SK-MEL-5 (cell line): Measurements from ENCODE around the gene TEX36. TPM values are rescaled to one million over a fixed set of nuclear protein-coding genes. Genes with fewer than 3 reads are reported as not detected.
"Not testable (repeated sequence)": the region's sequence is repeated elsewhere in the genome, so short reads cannot be mapped to it uniquely, and the experiment has no call there.

Experiments
- DNase-seq: peaks from one replicate; pipeline ENCODE4 v3.0.0-alpha.2; 2016; ENCODE audit warnings: low read depth, low spot score
- in situ Hi-C: cut with HindIII; loops from 2 replicates; pipeline ENCODE4 v1.10.0; 2016; ENCODE audit warnings: low sequenced_read_pairs, high pct_unique_total_duplicates, low pct_unique_long_range_greater_than_20kb
- polyA plus RNA-seq, 2 experiments: library from polyadenylated mRNA; depleted of rRNA; stranded (reverse); fragments of >200 nt; gene quantifications; 2 replicates each; pipeline ENCODE4 v1.2.3, GENCODE V29; 2015
- total RNA-seq: library from RNA; depleted of rRNA; stranded (reverse); fragments of >200 nt; shearing (Covaris generic); gene quantifications from 2 replicates; pipeline ENCODE4 v1.2.3, GENCODE V29; 2014; rRNA removed

TEX36 gene
- total RNA-seq = not detected in 2 replicates
- polyA plus RNA-seq (2015; cell fraction: cytosol; rRNA removed) = not detected in 2 replicates
- polyA plus RNA-seq (2015; cell fraction: nucleus; rRNA removed) = not detected in 2 replicates

GRCh38 chr10:125683063-125683462, at the start of gene TEX36:
Gene TEX36, minus strand, starts transcription at chr10:125683163. Its CDS starts 174 bp downstream, at chr10:125682989.
- no peak for DNase-seq
- in situ Hi-C loops = no loop called here

GRCh38 chr10:125727436-125727835, 44.5 kb upstream of the TEX36 start:
- in situ Hi-C loops = no loop called here
- DNase-seq = no peak

GRCh38 chr10:125726914-125727313, 44.0 kb upstream of the TEX36 start:
- no peak for DNase-seq
- in situ Hi-C loops = no loop called here

GRCh38 chr10:125722811-125723210, 39.8 kb upstream of the TEX36 start:
- no peak for DNase-seq
- in situ Hi-C loops = no loop called here

DNA sequence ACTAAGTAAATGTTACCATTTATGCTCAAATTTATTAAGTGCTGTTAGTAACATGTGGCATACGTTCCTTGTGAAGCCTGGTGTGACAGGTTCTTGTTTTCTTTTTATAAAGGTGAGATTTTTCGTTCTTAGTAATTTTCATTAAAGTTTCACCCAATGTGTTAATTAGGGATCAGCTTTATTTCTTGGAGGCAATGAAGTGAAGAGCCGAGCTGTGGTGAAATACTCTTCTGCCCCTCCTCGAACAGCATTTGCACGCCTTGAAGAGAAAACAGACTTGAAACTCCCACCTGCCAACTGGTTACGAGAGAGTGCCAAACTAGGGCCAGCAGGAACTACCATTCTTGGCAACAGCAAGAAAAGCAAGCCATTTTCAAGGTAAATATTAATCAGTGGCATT, 38.1 kb upstream of the TEX36 start:
- no peak for DNase-seq
- in situ Hi-C loops = no loop called here

DNA sequence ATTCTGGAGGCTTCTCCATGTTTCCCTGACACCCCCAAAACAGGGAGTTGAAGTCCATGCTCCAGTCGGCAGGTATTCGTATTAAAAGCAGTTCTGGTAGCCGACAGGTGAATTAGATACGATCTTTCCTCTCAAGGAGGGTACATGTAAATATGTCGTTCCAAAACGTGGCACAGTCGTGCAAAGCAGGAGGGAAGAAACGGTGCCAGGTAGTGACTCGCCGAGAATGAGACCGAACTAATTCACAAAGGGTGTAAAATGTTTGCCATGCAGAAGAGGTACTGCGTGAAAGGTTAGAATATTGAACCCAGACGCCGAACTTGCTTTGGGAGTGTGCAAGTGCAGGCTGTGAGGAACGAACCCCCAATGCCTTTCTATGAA, 37.0 kb upstream of the TEX36 start:
- in situ Hi-C loops = no loop called here
- DNase-seq = no peak

DNA sequence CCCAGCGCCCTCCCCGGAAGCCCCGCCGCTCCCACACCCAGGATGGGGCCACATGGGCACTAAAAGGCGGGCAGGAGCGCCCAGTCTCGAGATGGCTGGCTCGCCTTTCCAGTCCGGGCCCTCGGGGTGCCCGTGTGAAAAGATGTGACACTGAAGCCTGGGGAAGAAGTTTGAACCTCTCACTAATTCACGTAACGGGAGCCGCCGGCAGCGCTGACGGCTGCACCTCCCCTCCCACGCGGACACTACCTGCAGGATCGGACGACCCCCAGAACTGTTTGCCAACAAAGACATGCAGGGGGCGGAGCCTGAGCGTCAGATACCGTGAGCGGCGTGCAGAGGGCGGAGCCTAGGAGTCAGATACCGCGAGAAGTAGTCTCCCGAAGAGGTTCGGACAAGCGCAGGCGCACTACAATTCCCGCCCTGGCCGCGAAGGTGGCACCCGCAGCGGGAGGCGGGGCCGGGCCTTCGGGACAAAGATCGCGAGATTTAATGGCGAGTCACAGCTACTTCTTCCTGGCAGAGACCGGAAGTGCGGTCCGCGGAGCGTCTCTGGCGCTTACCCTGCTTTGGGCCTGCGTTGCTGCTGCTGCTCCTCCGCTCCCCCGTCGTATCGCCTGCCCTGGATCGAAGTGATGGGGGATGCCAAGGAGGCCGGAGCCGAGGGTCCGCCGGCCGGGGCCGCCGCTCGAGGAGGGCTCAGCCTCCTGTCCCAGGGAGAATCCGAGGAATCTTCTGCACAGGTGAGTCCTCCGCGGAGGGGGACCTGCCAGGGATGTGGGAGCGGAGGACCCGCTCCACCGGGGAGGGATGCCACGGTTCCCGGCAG, 36.4 kb upstream of the TEX36 start, which contains the start of gene EDRF1:
Gene EDRF1, plus strand, starts transcription at position 537 of the 829 bp plus-strand sequence. Its CDS starts 99 bp downstream, at position 636.
- in situ Hi-C loops = no loop called here
- DNase-seq = peak; percentile 97

- DNase-seq, in situ Hi-C loops: not testable (repeated sequence)
These were observed 31.8 kb upstream of the TEX36 start for GRCh38 chr10:125714728-125715127.

- in situ Hi-C loops = no loop called here
- no peak for DNase-seq
These were observed 28.3 kb upstream of the TEX36 start for GRCh38 chr10:125711110-125711750.

DNA sequence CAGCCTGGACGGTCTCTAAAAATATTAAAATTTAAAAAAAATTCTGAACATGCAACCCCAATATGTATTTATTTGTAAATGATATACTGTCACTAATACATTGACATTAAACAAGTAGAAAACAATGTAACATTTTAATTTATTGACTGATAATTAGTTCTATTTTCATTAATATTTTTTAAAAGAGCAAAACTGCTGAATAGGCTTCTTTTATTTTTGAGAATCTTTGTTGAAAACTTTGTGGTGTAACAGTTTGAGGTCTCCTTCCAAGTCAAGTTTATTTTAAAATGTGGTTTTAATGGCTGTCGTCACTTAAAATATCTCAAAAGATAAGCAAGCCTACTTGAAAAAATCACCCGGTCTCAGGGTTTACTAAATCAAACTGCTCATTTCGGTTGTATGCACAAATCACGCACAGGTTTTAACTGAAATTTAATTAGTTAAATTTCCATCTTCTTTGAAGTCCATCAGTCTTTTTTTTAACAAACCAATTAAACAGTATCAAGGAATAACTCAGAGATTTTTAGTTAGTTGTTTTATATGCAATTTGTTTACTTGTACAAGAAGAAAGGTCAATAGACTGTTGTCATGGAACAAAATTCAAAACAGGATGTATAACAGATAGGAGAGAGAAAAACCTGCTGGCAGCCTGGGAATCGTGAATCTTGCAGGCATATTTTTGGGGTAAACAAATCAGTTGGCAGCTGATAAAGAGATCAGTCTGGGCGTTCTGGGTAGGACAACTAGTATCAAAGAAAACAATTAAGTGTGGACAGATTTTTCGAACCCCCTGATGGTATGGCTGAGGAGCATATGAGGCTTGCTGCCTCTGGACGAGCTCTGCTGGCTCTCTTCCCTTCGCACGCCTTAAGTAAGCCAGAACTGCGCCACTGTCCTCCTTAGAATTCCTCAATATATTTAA, 26.9 kb upstream of the TEX36 start:
- in situ Hi-C loops = no loop called here
- no peak for DNase-seq

DNA sequence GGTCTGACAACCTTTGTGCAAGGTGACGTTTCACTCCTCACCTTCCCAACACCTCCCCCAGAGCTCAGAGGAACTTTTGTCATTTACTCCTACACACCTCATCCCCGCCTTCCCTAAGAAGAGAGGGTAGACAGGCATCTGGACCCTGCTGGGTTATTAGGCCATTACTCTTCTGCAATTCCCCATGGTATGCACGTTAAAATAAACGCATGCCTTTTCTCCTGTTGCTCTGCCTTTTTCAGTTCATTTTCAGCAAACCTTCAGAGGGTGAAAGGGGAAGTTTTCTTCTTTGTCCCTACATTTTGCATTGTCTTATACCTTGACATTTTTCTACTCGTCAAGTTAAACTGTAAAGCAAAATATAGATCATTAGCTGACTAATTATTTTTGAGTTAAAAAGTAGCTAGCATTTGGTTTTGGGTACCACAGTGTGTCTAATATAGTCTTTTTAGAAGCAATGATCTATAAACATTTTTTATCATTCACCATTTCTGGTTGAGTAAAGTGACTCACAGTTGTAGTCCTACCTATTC, 26.1 kb upstream of the TEX36 start:
- DNase-seq = no peak
- in situ Hi-C loops = no loop called here

DNA sequence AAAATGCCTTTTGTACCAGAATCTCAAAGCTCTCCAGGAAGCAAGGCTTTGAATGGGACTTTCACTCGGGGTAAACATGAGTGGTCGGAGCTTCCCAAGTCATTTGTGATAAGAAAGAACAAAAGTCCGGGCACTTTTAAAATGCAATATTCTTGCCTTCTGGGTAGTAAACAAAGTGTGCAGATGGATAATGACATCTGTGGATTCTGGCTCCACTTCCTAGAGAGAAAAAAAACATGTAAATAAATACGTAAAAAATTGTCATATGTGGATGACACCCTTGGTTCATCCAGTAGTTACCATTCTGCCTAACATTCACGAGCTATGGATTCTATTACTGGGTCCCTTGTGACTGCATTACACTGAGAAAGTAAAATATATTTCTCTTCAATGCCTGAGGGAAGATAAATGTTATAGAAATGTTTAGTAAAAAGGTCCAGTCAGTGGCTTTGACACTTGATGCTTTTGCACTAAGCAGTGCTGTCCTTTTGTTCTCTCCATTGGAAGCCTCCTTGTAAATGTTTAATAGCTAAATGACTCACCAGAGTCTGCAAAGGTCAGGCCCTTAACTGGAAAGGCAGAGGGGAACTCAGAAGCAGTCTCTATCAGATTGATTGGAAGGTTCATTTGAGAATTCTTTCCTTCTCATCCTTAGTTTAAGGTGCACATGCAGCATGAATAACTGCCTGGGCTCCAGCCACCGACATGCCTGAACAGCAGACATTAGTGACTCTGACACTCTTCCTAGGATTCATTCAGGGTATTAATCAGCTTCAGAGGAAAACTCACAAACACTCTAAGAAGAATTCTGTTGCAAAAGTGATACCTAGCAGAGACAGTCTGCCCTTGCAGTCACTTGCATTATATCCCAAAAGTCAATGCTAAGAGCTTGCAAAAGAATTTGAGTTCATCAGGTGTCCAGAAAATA, 24.8 kb upstream of the TEX36 start:
- DNase-seq = peak; percentile 64
- in situ Hi-C loops = no loop called here

- in situ Hi-C loops = no loop called here
- peak; percentile 11 for DNase-seq
These were observed 17.5 kb upstream of the TEX36 start for GRCh38 chr10:125700355-125700911.

DNA sequence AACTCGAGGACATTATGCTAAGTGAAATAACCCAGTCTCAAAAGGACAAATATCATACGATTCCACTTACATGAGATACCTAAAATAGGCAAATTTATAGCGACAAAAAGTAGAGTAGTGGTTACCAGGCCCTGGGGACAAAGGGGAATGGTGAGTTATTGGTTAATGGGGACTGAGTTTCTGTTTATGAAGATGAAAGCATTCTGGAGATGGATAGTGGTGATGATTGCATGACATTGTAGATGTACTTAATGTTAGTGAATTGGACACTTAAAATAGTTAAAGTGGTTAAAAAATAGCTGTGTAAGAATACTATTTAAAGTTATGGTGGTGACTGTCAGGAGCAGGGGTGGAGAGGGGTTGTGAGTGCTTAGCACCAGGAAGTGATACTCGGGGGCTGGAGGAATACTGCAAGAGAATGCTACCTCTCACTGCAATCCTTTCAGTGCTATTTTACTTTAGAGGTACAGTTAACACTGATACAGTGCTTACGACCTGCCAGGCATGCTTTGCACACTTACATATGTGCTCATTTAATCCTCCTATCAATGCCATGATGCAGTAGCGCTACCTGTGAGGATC, 16.7 kb upstream of the TEX36 start:
- in situ Hi-C loops = no loop called here
- DNase-seq = no peak

- DNase-seq = no peak
- in situ Hi-C loops = no loop called here
These were observed 15.6 kb upstream of the TEX36 start for GRCh38 chr10:125698481-125698998.

DNA sequence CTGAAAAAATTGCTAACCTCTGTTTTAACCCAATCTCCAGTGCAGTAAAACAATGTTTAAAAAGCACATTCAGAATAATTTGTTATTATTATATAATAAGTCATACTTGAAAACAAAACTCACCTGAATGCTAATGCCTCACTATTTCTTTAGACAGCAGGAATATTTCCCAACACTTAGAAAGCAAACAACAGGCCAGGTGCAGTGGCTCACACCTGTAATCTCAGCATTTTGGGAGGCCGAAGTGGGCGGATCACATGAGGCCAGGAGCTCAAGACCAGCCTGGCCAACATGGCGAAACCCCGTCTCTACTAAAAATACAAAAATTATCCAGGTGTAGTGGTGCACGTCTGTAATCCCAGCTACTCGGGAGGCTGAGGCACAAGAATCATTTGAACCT, 13.9 kb upstream of the TEX36 start:
- DNase-seq = not testable (repeated sequence)

More for the DNA sequence above, 13.9 kb upstream of the TEX36 start:
- in situ Hi-C loops = not testable (repeated sequence)
